Measurements from ENCODE around the gene FBXO22. TPM values are rescaled to one million over a fixed set of nuclear protein-coding genes. Genes with fewer than 3 reads are reported as not detected.
"Not testable (repeated sequence)": the region's sequence is repeated elsewhere in the genome, so short reads cannot be mapped to it uniquely, and the experiment has no call there.

FBXO22 gene
- total RNA-seq, 4 donors from 2014 or later = 8.0 to 26.9 (median 18.5) TPM

GRCh38 chr15:75864213-75865059, 39.2 kb upstream of the FBXO22 start:
- no peaks in the 10 kb centered on the region for H3K9me3 ChIP-seq
- DNase-seq = no peak
- intact Hi-C loops (cut with DNase I; ENCODE audit: low total_unique reads) (loop anchor here (1.0 kb wide), 1 partner anchor 11 kb away; no protein-coding TSS in a partner anchor), in situ Hi-C loops (cut with MboI; ENCODE audit: low pct_ligation_motif_present in 1 of 4, low pct_unique_long_range_greater_than_20kb in 1 of 4, low sequenced_read_pairs in 3 of 4) (no loop called here)
- WGBS, 2 donors (ENCODE audit: low coverage in 1 of 2) = 67 to 77% methylated on average over 5 of the region's 5 CpGs
- no peaks in the 10 kb centered on the region for H3K4me1 ChIP-seq
- no peak overlapping the region for H3K4me3 ChIP-seq
- H3K27me3 ChIP-seq = no peaks in the 10 kb centered on the region
- no peak for TF ChIP-seq POLR2AphosphoS5 (IDR thresholded peaks at IDR 0.05)
- TF ChIP-seq CTCF (IDR thresholded peaks at IDR 0.05) = no peak
- no peak for TF ChIP-seq EP300 (IDR thresholded peaks at IDR 0.05; ENCODE audit: low read depth)
- no peak for TF ChIP-seq POLR2A (IDR thresholded peaks at IDR 0.05)
- H3K36me3 ChIP-seq = peaks cover 0 to 4% (median 0%) of the 10 kb centered on the region in 4 donors
- H3K27ac ChIP-seq = no peak overlapping the region

- H3K4me3 ChIP-seq; H3K4me1 ChIP-seq; intact Hi-C loops (cut with DNase I; ENCODE audit: low total_unique reads); DNase-seq; H3K9me3 ChIP-seq; H3K27me3 ChIP-seq; in situ Hi-C loops (cut with MboI; ENCODE audit: low pct_ligation_motif_present in 1 of 4, low pct_unique_long_range_greater_than_20kb in 1 of 4, low sequenced_read_pairs in 3 of 4); H3K27ac ChIP-seq: not testable (repeated sequence)
- 94% methylated on average over 1 of the region's 1 CpG; no CpG with 5 or more reads in 1 of the 2 donors for WGBS, 2 donors (ENCODE audit: low coverage in 1 of 2)
- peaks cover 0 to 16% (median 2%) of the 10 kb centered on the region in 4 donors for H3K36me3 ChIP-seq
Measured at GRCh38 chr15:75866045-75866444, 37.6 kb upstream of the FBXO22 start.

- H3K4me3 ChIP-seq = no peak overlapping the region
- intact Hi-C loops (cut with DNase I; ENCODE audit: low total_unique reads) = no loop called here
- TF ChIP-seq POLR2AphosphoS5 (IDR thresholded peaks at IDR 0.05) = no peak
- no peak for TF ChIP-seq EP300 (IDR thresholded peaks at IDR 0.05; ENCODE audit: low read depth)
- no peak for TF ChIP-seq CTCF (IDR thresholded peaks at IDR 0.05)
- TF ChIP-seq POLR2A (IDR thresholded peaks at IDR 0.05) = no peak
- DNase-seq = no peak
- H3K27ac ChIP-seq = no peak overlapping the region
- peaks cover 0 to 16% (median 2%) of the 10 kb centered on the region in 4 donors for H3K36me3 ChIP-seq
- in situ Hi-C loops (cut with MboI; ENCODE audit: low pct_ligation_motif_present in 1 of 4, low pct_unique_long_range_greater_than_20kb in 1 of 4, low sequenced_read_pairs in 3 of 4) = no loop called here
- no peaks in the 10 kb centered on the region for H3K27me3 ChIP-seq
- no peaks in the 10 kb centered on the region for H3K9me3 ChIP-seq
- no peaks in the 10 kb centered on the region for H3K4me1 ChIP-seq
Measured at GRCh38 chr15:75866916-75867315, 36.8 kb upstream of the FBXO22 start.

GRCh38 chr15:75867449-75867848, 36.2 kb upstream of the FBXO22 start:
- WGBS, 2 donors (ENCODE audit: low coverage in 1 of 2) = 71 to 73% methylated on average over 4 of the region's 4 CpGs
- no peaks in the 10 kb centered on the region for H3K9me3 ChIP-seq
- intact Hi-C loops (cut with DNase I; ENCODE audit: low total_unique reads) = no loop called here
- DNase-seq = no peak
- H3K4me1 ChIP-seq = no peaks in the 10 kb centered on the region
- TF ChIP-seq CTCF (IDR thresholded peaks at IDR 0.05) (no peak), EP300 (IDR thresholded peaks at IDR 0.05; ENCODE audit: low read depth) (no peak), POLR2AphosphoS5 (IDR thresholded peaks at IDR 0.05) (no peak), POLR2A (IDR thresholded peaks at IDR 0.05) (no peak)
- H3K4me3 ChIP-seq = no peak overlapping the region
- H3K36me3 ChIP-seq = peaks cover 0 to 16% (median 2%) of the 10 kb centered on the region in 4 donors
- no peaks in the 10 kb centered on the region for H3K27me3 ChIP-seq
- H3K27ac ChIP-seq = no peak overlapping the region
- in situ Hi-C loops (cut with MboI; ENCODE audit: low pct_ligation_motif_present in 1 of 4, low pct_unique_long_range_greater_than_20kb in 1 of 4, low sequenced_read_pairs in 3 of 4) = no loop called here
